MM.1S (cell line): ENCODE data around the gene RSRC1.

Source experiments
- CTCF ChIP-seq: fragments of 300-600 bp; sonication (generic); IDR thresholded peaks from 2 replicates; pipeline ENCODE4 v1.5.1; 2016; ENCODE audit warnings: antibody characterized with exemption, low read length, mixed read lengths
- EZH2 ChIP-seq: fragments of 300-600 bp; sonication (generic); optimal IDR thresholded peaks from 2 replicates; pipeline ENCODE3; 2017; ENCODE audit warnings: low read depth, mild to moderate bottlenecking, antibody characterized with exemption, low read length, mixed read lengths
- EZH2phosphoT487 ChIP-seq: fragments of 300-600 bp; sonication (generic); IDR thresholded peaks from 2 replicates; pipeline ENCODE4 v1.6.1; 2018; ENCODE audit warnings: antibody characterized with exemption, low read length

GRCh38 chr3:158360756-158361448 is 251.0 kb downstream of the RSRC1 start:
- no peak for TF ChIP-seq CTCF
- TF ChIP-seq EZH2: no peak
- no peak for TF ChIP-seq EZH2phosphoT487
